IMR-90 (cell line): Measurements from ENCODE around the gene PRSS1. TPM values are rescaled to one million over a fixed set of nuclear protein-coding genes. Genes with fewer than 3 reads are reported as not detected.
"Not testable (repeated sequence)": the region's sequence is repeated elsewhere in the genome, so short reads cannot be mapped to it uniquely, and the experiment has no call there.

Source experiments
- ATAC-seq: fragments of 200-7000 bp; cut with Tn5 transposase; 2 replicates; pipeline ENCODE4 v1.9.1; 2020; ENCODE audit warnings: low read depth, mild to moderate bottlenecking, moderate library complexity
- BruUV-seq: library from RNA; stranded (reverse); fragments of 400-500 nt; replicated peaks from 2 replicates; lab custom pipeline; 2021; lab: Mats Ljungman, UMichigan
- CTCF ChIA-PET: fragments of 300-600 bp; formaldehyde crosslinking; extraction: SDS; loops from one replicate; lab custom pipeline; 2021; ENCODE audit warnings: antibody characterized with exemption; lab: Yijun Ruan, JAX
- POLR2A ChIA-PET: fragments of 300-600 bp; sonication (Branson Sonifier 250); formaldehyde crosslinking; loops from one replicate; lab custom pipeline; 2022; ENCODE audit warnings: antibody characterized with exemption; ENCODE audit not compliant: unreplicated experiment; lab: Charles Lee
- DNase-seq: peaks from one replicate; pipeline ENCODE4 v3.0.0; 2013
- H2AFZ ChIP-seq: replicated peaks from 2 replicates; pipeline ENCODE3; 2013; ENCODE audit warnings: low read length, mild to moderate bottlenecking; ENCODE audit not compliant: poor library complexity
- H2AK5ac ChIP-seq: 2 replicates; pipeline ENCODE4 v1.6.1; 2013; ENCODE audit warnings: low read depth, low read length, inconsistent platforms
- H2AK9ac ChIP-seq: replicated peaks from 2 replicates; pipeline ENCODE3; 2013; ENCODE audit warnings: mild to moderate bottlenecking, low read depth, low read length, moderate library complexity; ENCODE audit not compliant: poor library complexity
- H2BK120ac ChIP-seq: 2 replicates; pipeline ENCODE4 v1.6.1; 2013; ENCODE audit warnings: low read depth, low read length, inconsistent platforms
- H2BK15ac ChIP-seq: 3 replicates; pipeline ENCODE4 v1.6.1; 2013; ENCODE audit warnings: low read depth, low read length, inconsistent platforms
- H2BK20ac ChIP-seq: 2 replicates; pipeline ENCODE4 v1.6.1; 2013; ENCODE audit warnings: low read depth, mild to moderate bottlenecking, inconsistent platforms, low read length, moderate library complexity
- H2BK5ac ChIP-seq: 2 replicates; pipeline ENCODE4 v1.6.1; 2013; ENCODE audit warnings: mild to moderate bottlenecking, low read depth, low read length, inconsistent platforms; ENCODE audit not compliant: poor library complexity, severe bottlenecking
- H3K14ac ChIP-seq: replicated peaks from 2 replicates; pipeline ENCODE4 v1.6.1; 2013; ENCODE audit warnings: low read depth, low read length, inconsistent platforms
- H3K18ac ChIP-seq: 2 replicates; pipeline ENCODE4 v1.6.1; 2013; ENCODE audit warnings: low read depth, low read length, control low read depth
- H3K23ac ChIP-seq: 2 replicates; pipeline ENCODE4 v1.6.1; 2013; ENCODE audit warnings: low read depth, low read length, inconsistent platforms
- H3K27ac ChIP-seq: 2 replicates; pipeline ENCODE4 v1.5.1; 2013; ENCODE audit warnings: mild to moderate bottlenecking, control low read depth, low read length; ENCODE audit not compliant: insufficient read depth
- H3K27me3 ChIP-seq: 2 replicates; pipeline ENCODE4 v1.6.1; 2013; ENCODE audit warnings: low read length; ENCODE audit not compliant: control insufficient read depth, insufficient read depth
- H3K36me3 ChIP-seq: 2 replicates; pipeline ENCODE4 v1.6.1; 2013; ENCODE audit warnings: low read length, mixed read lengths; ENCODE audit not compliant: control insufficient read depth, insufficient read depth
- H3K4ac ChIP-seq: 2 replicates; pipeline ENCODE4 v1.6.1; 2013; ENCODE audit warnings: low read depth, low read length, inconsistent platforms
- H3K4me1 ChIP-seq: 2 replicates; pipeline ENCODE4 v1.6.1; 2013; ENCODE audit warnings: low read length, mixed read lengths; ENCODE audit not compliant: control insufficient read depth, insufficient read depth
- H3K4me2 ChIP-seq: 2 replicates; pipeline ENCODE4 v1.6.1; 2013; ENCODE audit warnings: low read depth, mild to moderate bottlenecking, control low read depth, low read length, moderate library complexity
- H3K4me3 ChIP-seq: 2 replicates; pipeline ENCODE4 v1.5.1; 2013; ENCODE audit warnings: low read depth, mild to moderate bottlenecking, control low read depth, low read length, moderate library complexity; ENCODE audit not compliant: insufficient read depth
- H3K56ac ChIP-seq: 2 replicates; pipeline ENCODE4 v1.6.1; 2013; ENCODE audit warnings: low read length, inconsistent platforms; ENCODE audit not compliant: insufficient read depth; ENCODE audit errors: extremely low read depth
- H3K79me1 ChIP-seq, 2 experiments: 2 replicates each; pipeline ENCODE4 v1.6.1; 2013; ENCODE audit warnings: low read length in 2 of 2, inconsistent platforms in 1 of 2, low read depth in 1 of 2
- H3K9ac ChIP-seq: 2 replicates; pipeline ENCODE4 v1.6.1; 2013; ENCODE audit warnings: low read depth, low read length, control low read depth
- H3K9me1 ChIP-seq: 2 replicates; pipeline ENCODE4 v1.6.1; 2013; ENCODE audit warnings: low read length, inconsistent platforms; ENCODE audit not compliant: insufficient read depth
- H3K9me3 ChIP-seq: 2 replicates; pipeline ENCODE4 v1.6.1; 2013; ENCODE audit warnings: low read length; ENCODE audit not compliant: control insufficient read depth, insufficient read depth
- H4K20me1 ChIP-seq: 2 replicates; pipeline ENCODE4 v1.6.1; 2013; ENCODE audit warnings: low read length, inconsistent platforms; ENCODE audit not compliant: insufficient read depth
- H4K5ac ChIP-seq: 2 replicates; pipeline ENCODE4 v1.6.1; 2013; ENCODE audit warnings: mild to moderate bottlenecking, low read depth, low read length, control low read depth
- H4K8ac ChIP-seq, 2 experiments: 2 replicates each; pipeline ENCODE4 v1.6.1; 2013; ENCODE audit warnings: low read depth in 2 of 2, low read length in 2 of 2, control low read depth in 1 of 2, inconsistent platforms in 1 of 2
- H4K91ac ChIP-seq: 2 replicates; pipeline ENCODE4 v1.6.1; 2013; ENCODE audit warnings: low read depth, low read length, inconsistent platforms; ENCODE audit not compliant: insufficient read depth
- BHLHE40 ChIP-seq: fragments of 150-350 bp; IDR thresholded peaks from 2 replicates; pipeline ENCODE4 v1.6.1; 2016; ENCODE audit warnings: mild to moderate bottlenecking, low read depth, low read length
- CEBPB ChIP-seq: IDR thresholded peaks from 2 replicates; pipeline ENCODE4 v1.6.1; 2012; ENCODE audit warnings: low read depth, low read length, improper control_type of control experiment
- FOS ChIP-seq: fragments of 150-350 bp; IDR thresholded peaks from 2 replicates; pipeline ENCODE4 v1.6.1; 2016; ENCODE audit warnings: low read depth, low read length
- MAFK ChIP-seq: IDR thresholded peaks from 2 replicates; pipeline ENCODE4 v1.6.1; 2012; ENCODE audit warnings: low read depth, low read length, improper control_type of control experiment
- MXI1 ChIP-seq: IDR thresholded peaks from 2 replicates; pipeline ENCODE4 v1.6.1; 2012; ENCODE audit warnings: low read depth, mild to moderate bottlenecking, low read length, moderate library complexity, borderline replicate concordance
- WGBS, 2 experiments: methylation state at CpG; one replicate each; pipeline versions ENCODE4 v1.1.5 to v1.1.7; 2013; ENCODE audit warnings: missing lambda C conversion rate in 2 of 2; ENCODE audit not compliant: insufficient read length in 1 of 2; ENCODE audit errors: extremely low coverage in 2 of 2; 5-methylcytosine and 5-hydroxymethylcytosine counted together
- dilution Hi-C: fragments of 300-500 bp; cut with HindIII; formaldehyde crosslinking; loops from one replicate; pipeline ENCODE4 v1.14.3; 2018; ENCODE audit warnings: low sequenced_read_pairs; ENCODE audit not compliant: unreplicated experiment
- in situ Hi-C: fragments of 300-500 bp; cut with MboI; formaldehyde crosslinking; loops from 3 replicates; pipeline ENCODE4 v1.14.3; 2019; ENCODE audit warnings: low sequenced_read_pairs, inconsistent platforms, mixed read lengths
- intact Hi-C: fragments of 100-400 bp; cut with micrococcal nuclease; formaldehyde crosslinking; loops from 2 replicates; pipeline ENCODE4 v1.10.0; 2022
- polyA plus RNA-seq, 3 experiments: library from polyadenylated mRNA; depleted of rRNA; stranded (reverse); fragments of >200 nt; gene quantifications; 2 replicates each; pipeline ENCODE4 v1.2.3, GENCODE V29; 2012; ENCODE audit warnings: low replicate concordance in 1 of 3
- total RNA-seq: library from RNA; depleted of rRNA; stranded (reverse); fragments of >200 nt; gene quantifications from 2 replicates; pipeline ENCODE4 v1.2.3, GENCODE V29; 2012

The PRSS1 gene
- total and polyA plus RNA-seq, 2 of the 4 experiments (the other 2 are of a cell fraction) = not detected

GRCh38 chr7:142703655-142704305 is 45.5 kb upstream of the PRSS1 start:
- no peak overlapping the region for H2BK20ac ChIP-seq
- in situ Hi-C loops = no loop called here
- no peak overlapping the region for H3K27ac ChIP-seq
- no peak overlapping the region for H3K56ac ChIP-seq
- H3K18ac ChIP-seq = no peak overlapping the region
- H2AFZ ChIP-seq = no peak overlapping the region
- dilution Hi-C loops = no loop called here
- H2BK5ac ChIP-seq = no peak overlapping the region
- no peak for ATAC-seq
- no peak for DNase-seq
- no peaks in the 10 kb centered on the region for H3K27me3 ChIP-seq
- CTCF ChIA-PET = no interaction called here
- H3K4me2 ChIP-seq = no peak overlapping the region
- H2BK15ac ChIP-seq = no peak overlapping the region
- no peak overlapping the region for H4K91ac ChIP-seq
- H4K20me1 ChIP-seq = no peaks in the 10 kb centered on the region
- no peak overlapping the region for H3K23ac ChIP-seq
- H4K5ac ChIP-seq = no peak overlapping the region
- intact Hi-C loops = no loop called here
- no peaks in the 10 kb centered on the region for H3K79me1 ChIP-seq
- no peak overlapping the region for H3K9ac ChIP-seq
- no TSS peak for BruUV-seq
- no peaks in the 10 kb centered on the region for H3K9me3 ChIP-seq
- H3K36me3 ChIP-seq = no peaks in the 10 kb centered on the region
- H3K4ac ChIP-seq = no peak overlapping the region
- no peak overlapping the region for H2BK120ac ChIP-seq
- H3K4me1 ChIP-seq = no peaks in the 10 kb centered on the region
- H3K4me3 ChIP-seq = no peak overlapping the region
- no peak overlapping the region for H4K8ac ChIP-seq
- 82% methylated on average over 3 of the region's 9 CpGs; no CpG with 5 or more reads in 1 of the 2 experiments for WGBS, 2 experiments
- no peak overlapping the region for H3K14ac ChIP-seq
- no peak for TF ChIP-seq MAFK
- no peak for TF ChIP-seq BHLHE40
- TF ChIP-seq FOS = no peak
- TF ChIP-seq MXI1 = no peak
- TF ChIP-seq CEBPB = no peak
- POLR2A ChIA-PET = no interaction called here
- no peak overlapping the region for H2AK5ac ChIP-seq
- H2AK9ac ChIP-seq = no peak overlapping the region
- no peaks in the 10 kb centered on the region for H3K9me1 ChIP-seq

DNA sequence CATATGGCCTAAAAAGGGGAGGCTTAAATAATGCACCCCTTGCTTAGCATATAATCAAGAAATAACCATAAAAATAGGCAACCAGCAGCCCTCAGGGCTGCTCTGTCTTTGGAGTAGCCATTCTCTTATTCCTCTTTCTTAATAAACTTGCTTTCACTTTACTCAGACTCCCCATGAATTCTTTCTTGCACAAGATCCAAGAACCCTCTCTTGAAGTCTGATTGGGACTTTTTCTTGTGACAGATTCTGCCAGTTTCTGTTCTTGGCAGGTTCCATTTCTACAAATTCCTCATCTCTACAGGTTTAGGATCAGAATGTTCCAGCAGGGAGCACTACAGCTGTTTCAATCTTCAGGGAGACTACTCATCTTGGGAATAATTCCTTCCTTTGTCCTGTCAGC is 40.5 kb upstream of the PRSS1 start:
- ATAC-seq, H2BK15ac ChIP-seq, H3K56ac ChIP-seq, H2AFZ ChIP-seq, POLR2A ChIA-PET, H3K18ac ChIP-seq, H3K79me1 ChIP-seq, H2AK5ac ChIP-seq, H3K14ac ChIP-seq, H3K4me3 ChIP-seq, H3K9ac ChIP-seq, H3K27me3 ChIP-seq, H4K5ac ChIP-seq, H4K8ac ChIP-seq, H3K23ac ChIP-seq, BruUV-seq, H2BK120ac ChIP-seq, H4K20me1 ChIP-seq, H3K4me1 ChIP-seq, H3K27ac ChIP-seq, in situ Hi-C loops, H3K36me3 ChIP-seq, H3K4ac ChIP-seq, DNase-seq, intact Hi-C loops, H3K9me3 ChIP-seq, H2BK20ac ChIP-seq, H2AK9ac ChIP-seq, H2BK5ac ChIP-seq, dilution Hi-C loops, H3K9me1 ChIP-seq, H4K91ac ChIP-seq, H3K4me2 ChIP-seq: not testable (repeated sequence)
- CTCF ChIA-PET = interaction anchor here (0.6 kb wide), 1 partner anchor 20 kb away, joined by 3 read pairs; no protein-coding TSS in a partner anchor
